Activated CD8-positive, alpha-beta T cell treated with anti-CD3 and anti-CD28 coated beads, Interleukin-2, amount 10 ng/mL, durations not matched to agents 7 days and 5 days (primary cell): Measurements from ENCODE around the gene TMEM186. TPM values are rescaled to one million over a fixed set of nuclear protein-coding genes. Genes with fewer than 3 reads are reported as not detected.

ENCODE experiments used
- ATAC-seq: fragments of 150-1000 bp; cut with Tn5 transposase; one replicate; pipeline ENCODE4 v1.10.0; 2021; ENCODE audit warnings: moderate library complexity
- CTCF ChIA-PET: fragments of 350-600 bp; sonication (Branson Sonifier 250); formaldehyde crosslinking; loops from one replicate; lab custom pipeline; 2021; ENCODE audit warnings: antibody characterized with exemption; lab: Charles Lee
- POLR2A ChIA-PET: fragments of 350-600 bp; sonication (Branson Sonifier 250); formaldehyde crosslinking; loops from one replicate; lab custom pipeline; 2021; ENCODE audit warnings: antibody characterized with exemption; lab: Charles Lee
- DNase-seq: peaks from one replicate; pipeline ENCODE4 v3.0.0-alpha.2; 2020
- H3K27ac Mint-ChIP-seq: one replicate; pipeline ENCODE4 v1.8.0; 2021; ENCODE audit warnings: mild to moderate bottlenecking, mixed read lengths
- H3K27me3 Mint-ChIP-seq: one replicate; pipeline ENCODE4 v1.8.0; 2021; ENCODE audit warnings: low read depth, mixed read lengths
- H3K36me3 Mint-ChIP-seq: one replicate; pipeline ENCODE4 v1.8.0; 2021; ENCODE audit warnings: low read depth, mixed read lengths
- H3K4me1 Mint-ChIP-seq: one replicate; pipeline ENCODE4 v1.8.0; 2021; ENCODE audit warnings: low read depth, mixed read lengths
- H3K4me3 Mint-ChIP-seq: one replicate; pipeline ENCODE4 v1.8.0; 2021; ENCODE audit warnings: mild to moderate bottlenecking, mixed read lengths
- H3K9me3 Mint-ChIP-seq: one replicate; pipeline ENCODE4 v1.8.0; 2022; ENCODE audit warnings: mixed read lengths; ENCODE audit not compliant: insufficient read depth
- total RNA-seq, 2 experiments: library from RNA; stranded (reverse); gene quantifications; one replicate each; pipeline ENCODE4 v1.2.3, GENCODE V29; 2021

TMEM186 gene
- total RNA-seq, 2 experiments from 2014 or later, result 11.0 to 11.1 TPM

DNA sequence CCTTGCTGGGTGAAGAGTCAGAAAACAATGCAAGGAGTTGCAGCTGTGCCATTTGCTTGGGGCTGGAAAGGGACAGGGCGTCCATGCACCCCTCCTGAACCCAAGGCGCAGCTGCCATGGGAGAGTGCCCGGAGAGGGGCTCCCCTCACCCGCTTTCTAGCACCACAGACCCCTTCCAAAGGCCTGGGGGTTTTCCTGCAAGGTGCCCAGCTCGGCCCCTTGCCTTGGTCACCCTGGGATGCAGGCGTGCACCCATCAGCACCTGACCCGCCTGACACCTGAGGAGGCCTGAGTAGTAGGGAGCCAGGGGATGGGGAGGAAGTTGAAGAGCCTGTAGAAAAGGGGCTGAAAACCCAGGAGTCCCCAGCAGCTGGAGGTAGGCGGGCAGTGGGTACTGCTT lies 30.3 kb downstream of the TMEM186 start:
- POLR2A ChIA-PET, result no interaction called here
- no peak overlapping the region for H3K27ac Mint-ChIP-seq

GRCh38 chr16:8764525-8765250 lies 32.8 kb downstream of the TMEM186 start:
- DNase-seq, result no peak
- no peak for ATAC-seq
- no peaks in the 10 kb centered on the region for H3K9me3 Mint-ChIP-seq
- ChIA-PET CTCF (no interaction called here), POLR2A (no interaction called here)
- no peaks in the 10 kb centered on the region for H3K36me3 Mint-ChIP-seq
- no peaks in the 10 kb centered on the region for H3K4me1 Mint-ChIP-seq
- H3K27ac Mint-ChIP-seq, result no peak overlapping the region
- H3K27me3 Mint-ChIP-seq, result no peaks in the 10 kb centered on the region
- H3K4me3 Mint-ChIP-seq, result no peak overlapping the region

More for the DNA sequence above, 30.3 kb downstream of the TMEM186 start:
- H3K9me3 Mint-ChIP-seq, result no peaks in the 10 kb centered on the region
- no peaks in the 10 kb centered on the region for H3K4me1 Mint-ChIP-seq
- CTCF ChIA-PET, result no interaction called here
- no peaks in the 10 kb centered on the region for H3K27me3 Mint-ChIP-seq
- ATAC-seq, result no peak
- no peaks in the 10 kb centered on the region for H3K36me3 Mint-ChIP-seq
- DNase-seq, result no peak
- no peak overlapping the region for H3K4me3 Mint-ChIP-seq

GRCh38 chr16:8763899-8764298 lies 33.5 kb downstream of the TMEM186 start:
- no peak overlapping the region for H3K4me3 Mint-ChIP-seq

GRCh38 chr16:8763083-8763482 lies 34.4 kb downstream of the TMEM186 start:
- Mint-ChIP-seq H3K27me3 (no peaks in the 10 kb centered on the region), H3K36me3 (no peaks in the 10 kb centered on the region), H3K4me1 (no peaks in the 10 kb centered on the region), H3K4me3 (no peak overlapping the region), H3K27ac (no peak overlapping the region), H3K9me3 (no peaks in the 10 kb centered on the region)
- ChIA-PET CTCF (no interaction called here), POLR2A (no interaction called here)
- no peak for DNase-seq
- ATAC-seq, result no peak

More at GRCh38 chr16:8763899-8764298, 33.5 kb downstream of the TMEM186 start:
- ATAC-seq, result no peak
- H3K27me3 Mint-ChIP-seq, result no peaks in the 10 kb centered on the region
- CTCF ChIA-PET, result no interaction called here
- no peaks in the 10 kb centered on the region for H3K9me3 Mint-ChIP-seq
- no peak for DNase-seq
- H3K36me3 Mint-ChIP-seq, result no peaks in the 10 kb centered on the region
- no peaks in the 10 kb centered on the region for H3K4me1 Mint-ChIP-seq
- POLR2A ChIA-PET, result no interaction called here
- no peak overlapping the region for H3K27ac Mint-ChIP-seq

DNA sequence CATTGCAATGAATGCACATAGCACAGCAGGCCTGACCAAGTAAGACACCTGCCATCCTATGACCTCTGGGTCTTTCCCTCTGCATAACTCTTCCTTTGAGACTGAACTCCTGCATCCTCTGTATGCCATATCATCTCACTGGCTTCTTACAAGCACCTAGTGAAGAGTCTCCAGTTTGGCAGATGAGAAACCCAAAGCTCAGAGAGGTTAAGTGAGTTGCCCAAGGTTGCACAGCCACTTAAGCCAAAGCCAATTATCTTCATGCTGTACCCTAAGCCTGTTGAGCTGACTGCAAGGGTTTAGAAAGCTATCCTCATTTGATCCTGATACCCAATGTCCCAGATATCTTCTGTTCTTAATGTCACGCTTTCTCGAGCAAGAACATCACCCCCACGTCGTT lies 35.2 kb downstream of the TMEM186 start:
- no peaks in the 10 kb centered on the region for H3K36me3 Mint-ChIP-seq
- H3K27ac Mint-ChIP-seq, result no peak overlapping the region
- H3K9me3 Mint-ChIP-seq, result no peaks in the 10 kb centered on the region
- H3K27me3 Mint-ChIP-seq, result no peaks in the 10 kb centered on the region
- H3K4me1 Mint-ChIP-seq, result no peaks in the 10 kb centered on the region
- DNase-seq (no peak), ATAC-seq (no peak)
- no peak overlapping the region for H3K4me3 Mint-ChIP-seq
- POLR2A ChIA-PET, result no interaction called here
- CTCF ChIA-PET, result no interaction called here

DNA sequence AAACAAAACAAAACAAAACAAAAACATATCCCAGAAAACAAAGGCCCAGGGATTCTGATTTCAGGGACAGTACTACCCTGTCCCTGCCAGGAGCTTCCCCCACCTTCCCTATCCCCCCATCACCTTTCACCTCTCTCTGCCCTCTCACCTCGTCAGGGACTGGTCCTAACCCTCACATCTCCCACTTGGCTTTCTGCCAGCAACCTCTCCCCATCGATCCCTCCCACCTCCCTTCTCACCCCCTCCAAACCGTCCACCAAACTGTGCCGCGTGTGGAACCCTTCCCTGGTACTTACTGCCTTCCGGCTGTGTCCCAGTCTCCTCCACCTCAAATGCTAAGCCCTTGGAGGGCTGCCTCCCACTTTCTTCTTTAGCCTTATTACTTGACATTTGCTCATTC lies 36.4 kb downstream of the TMEM186 start:
- H3K9me3 Mint-ChIP-seq, result no peaks in the 10 kb centered on the region
- CTCF ChIA-PET, result no interaction called here
- no peak for ATAC-seq
- POLR2A ChIA-PET, result no interaction called here
- no peaks in the 10 kb centered on the region for H3K4me1 Mint-ChIP-seq
- no peak overlapping the region for H3K4me3 Mint-ChIP-seq
- H3K36me3 Mint-ChIP-seq, result no peaks in the 10 kb centered on the region
- no peak overlapping the region for H3K27ac Mint-ChIP-seq
- no peak for DNase-seq
- H3K27me3 Mint-ChIP-seq, result no peaks in the 10 kb centered on the region

DNA sequence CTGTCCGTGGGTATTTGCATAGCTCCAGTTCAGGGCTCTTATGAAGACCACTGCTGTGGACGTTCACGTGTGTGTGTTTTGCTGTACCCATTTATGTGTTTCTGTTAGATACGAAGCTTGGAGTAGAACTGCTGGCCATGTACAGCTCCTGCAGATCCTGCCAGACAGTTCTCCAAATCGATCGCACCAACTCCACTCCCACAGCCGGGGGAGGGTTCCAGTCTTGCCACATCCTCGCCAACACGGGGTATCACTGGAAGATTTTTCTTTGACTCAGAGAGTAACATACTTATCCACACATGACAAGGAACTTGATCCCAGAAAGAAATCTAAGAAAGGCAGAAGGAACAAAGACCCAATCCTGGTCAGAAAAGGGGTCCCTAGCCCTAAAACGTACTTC lies 37.4 kb downstream of the TMEM186 start:
- POLR2A ChIA-PET, result no interaction called here
- CTCF ChIA-PET, result no interaction called here
- no peak overlapping the region for H3K27ac Mint-ChIP-seq
- no peak overlapping the region for H3K4me3 Mint-ChIP-seq
- ATAC-seq, result no peak
- H3K27me3 Mint-ChIP-seq, result no peaks in the 10 kb centered on the region
- H3K9me3 Mint-ChIP-seq, result no peaks in the 10 kb centered on the region
- H3K4me1 Mint-ChIP-seq, result no peaks in the 10 kb centered on the region
- DNase-seq, result no peak
- H3K36me3 Mint-ChIP-seq, result no peaks in the 10 kb centered on the region

DNA sequence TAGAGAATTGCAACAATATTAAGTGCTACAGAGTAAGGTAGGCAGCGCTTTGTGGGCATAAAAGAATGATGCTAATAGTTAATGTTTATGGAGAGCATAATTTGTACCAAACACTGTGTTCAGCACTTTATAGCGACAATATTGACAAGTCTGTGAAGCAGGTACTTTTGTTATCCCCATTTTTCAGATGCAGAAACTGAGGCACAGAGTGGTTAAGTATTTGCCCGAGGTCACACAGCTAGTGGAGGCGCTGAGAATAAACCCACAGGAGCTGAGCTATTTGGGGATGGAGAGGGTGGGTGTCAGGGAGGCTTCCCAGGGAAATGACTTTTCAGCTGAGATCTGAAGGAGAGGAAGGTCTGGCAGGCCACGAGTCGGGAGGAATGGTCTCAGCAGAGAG lies 39.4 kb downstream of the TMEM186 start:
- Mint-ChIP-seq H3K36me3 (no peaks in the 10 kb centered on the region), H3K27me3 (no peaks in the 10 kb centered on the region), H3K4me3 (no peak overlapping the region), H3K4me1 (no peaks in the 10 kb centered on the region), H3K27ac (no peak overlapping the region), H3K9me3 (no peaks in the 10 kb centered on the region)
- ATAC-seq (no peak), DNase-seq (no peak)
- POLR2A ChIA-PET, result no interaction called here
- CTCF ChIA-PET, result no interaction called here

DNA sequence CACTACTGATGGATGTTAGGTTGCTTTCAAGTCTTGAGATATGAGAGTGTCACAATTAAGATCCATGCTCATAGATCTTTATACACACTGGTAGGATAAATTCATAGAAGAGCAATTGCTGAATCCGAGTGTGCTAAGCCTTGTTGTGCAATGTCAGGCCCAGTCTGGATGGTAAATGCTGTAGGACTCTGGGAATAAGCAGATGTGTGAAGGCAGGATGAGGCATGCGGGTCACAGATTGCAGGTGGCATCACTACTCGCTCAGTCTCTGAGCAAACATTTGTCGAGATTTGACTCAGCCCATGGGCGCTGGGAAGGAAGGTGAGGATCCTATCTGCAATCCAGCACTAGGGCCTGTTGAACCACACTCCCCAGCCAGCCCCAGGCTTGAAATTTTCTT lies 40.7 kb downstream of the TMEM186 start:
- no peak overlapping the region for H3K27ac Mint-ChIP-seq
- ChIA-PET POLR2A (no interaction called here), CTCF (no interaction called here)
- no peak for DNase-seq
- no peaks in the 10 kb centered on the region for H3K36me3 Mint-ChIP-seq
- H3K4me1 Mint-ChIP-seq, result no peaks in the 10 kb centered on the region
- no peak for ATAC-seq
- no peaks in the 10 kb centered on the region for H3K27me3 Mint-ChIP-seq
- H3K4me3 Mint-ChIP-seq, result no peak overlapping the region
- H3K9me3 Mint-ChIP-seq, result no peaks in the 10 kb centered on the region

DNA sequence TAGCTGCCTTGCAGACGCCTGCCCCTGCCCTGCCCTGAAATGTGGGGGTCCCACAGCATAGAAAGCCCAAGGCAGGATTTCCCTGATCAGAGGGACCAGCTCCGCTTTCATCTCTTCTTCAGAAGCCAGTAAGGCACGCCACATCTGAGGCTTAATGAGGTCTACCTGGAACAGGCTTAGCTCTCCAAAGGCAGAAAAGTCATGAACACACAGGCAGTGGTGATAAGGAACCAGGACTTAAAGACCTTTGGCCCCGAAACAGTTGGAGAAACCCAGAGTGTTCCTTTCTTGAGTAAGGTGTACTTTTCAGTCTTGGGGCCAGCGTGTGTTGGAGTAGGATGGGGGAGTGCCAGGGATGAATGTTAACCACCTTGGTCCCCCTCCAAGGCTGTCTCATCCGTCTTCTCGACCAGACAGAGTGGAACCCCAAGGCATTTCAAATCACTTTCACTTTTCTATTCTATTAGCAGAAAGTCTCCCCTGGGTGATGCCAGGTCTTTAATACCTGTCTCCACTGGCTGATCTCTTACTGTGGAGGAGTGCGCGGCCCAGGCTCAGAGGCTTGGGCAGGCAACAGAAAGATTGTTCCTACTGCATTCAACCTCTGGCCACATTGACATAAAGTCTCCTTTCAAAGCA lies 43.9 kb downstream of the TMEM186 start:
- no peak for DNase-seq

GRCh38 chr16:8752706-8753105 lies 44.7 kb downstream of the TMEM186 start:
- ChIA-PET POLR2A (no interaction called here), CTCF (no interaction called here)
- Mint-ChIP-seq H3K4me1 (no peaks in the 10 kb centered on the region), H3K36me3 (no peaks in the 10 kb centered on the region), H3K9me3 (no peaks in the 10 kb centered on the region), H3K27me3 (no peaks in the 10 kb centered on the region), H3K4me3 (no peak overlapping the region), H3K27ac (no peak overlapping the region)
- no peak for ATAC-seq
- no peak for DNase-seq

More for the DNA sequence above, 43.9 kb downstream of the TMEM186 start:
- no peak overlapping the region for H3K4me3 Mint-ChIP-seq
- ATAC-seq, result no peak
- no peaks in the 10 kb centered on the region for H3K27me3 Mint-ChIP-seq
- CTCF ChIA-PET, result interaction anchor here (1.9 kb wide), 1 partner anchor 126 kb away, joined by 4 read pairs; no protein-coding TSS in a partner anchor
- H3K27ac Mint-ChIP-seq, result no peak overlapping the region
- no peaks in the 10 kb centered on the region for H3K36me3 Mint-ChIP-seq
- POLR2A ChIA-PET, result no interaction called here
- H3K4me1 Mint-ChIP-seq, result no peaks in the 10 kb centered on the region
- H3K9me3 Mint-ChIP-seq, result no peaks in the 10 kb centered on the region

DNA sequence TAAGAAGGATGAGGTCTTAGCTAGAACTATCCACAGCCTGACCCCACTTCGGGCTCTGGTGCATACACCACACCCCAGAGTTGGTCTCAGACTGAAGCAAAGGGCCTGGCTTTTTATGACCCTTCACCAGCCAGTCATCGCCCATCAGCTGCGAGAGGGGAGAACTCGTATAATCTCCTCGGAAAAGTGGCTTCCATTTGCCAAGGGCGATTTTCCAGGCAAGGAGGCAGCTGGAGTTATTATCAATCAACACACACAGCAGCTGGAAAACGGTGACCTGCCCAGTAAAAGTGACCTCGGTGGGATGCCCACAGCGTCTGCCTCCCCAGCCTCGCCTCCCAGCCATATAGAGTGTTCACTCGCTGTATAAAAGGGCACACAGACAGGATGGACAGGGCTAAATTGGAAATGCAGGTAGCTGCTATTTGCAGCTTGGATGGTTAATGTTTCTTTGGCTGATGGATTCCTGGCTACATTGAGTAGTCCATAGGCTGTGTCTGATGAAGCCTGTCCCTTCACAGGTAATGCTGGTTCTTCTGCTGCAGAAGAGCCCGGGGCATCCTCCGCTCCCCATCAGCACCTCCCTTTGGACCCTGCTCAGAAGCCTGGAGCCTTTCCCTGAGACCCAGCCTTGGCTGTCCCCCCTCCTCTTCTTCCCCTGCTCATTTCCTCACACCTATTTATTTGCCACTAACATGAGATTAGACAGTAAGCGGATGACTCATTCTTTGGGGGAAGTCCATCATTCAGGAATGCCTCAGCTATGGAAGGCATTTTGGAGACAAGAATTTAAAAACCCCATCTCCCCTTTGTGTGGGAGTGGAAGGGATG lies 45.7 kb downstream of the TMEM186 start:
- DNase-seq (no peak), ATAC-seq (no peak)
- Mint-ChIP-seq H3K4me3 (no peak overlapping the region), H3K4me1 (no peaks in the 10 kb centered on the region), H3K27me3 (no peaks in the 10 kb centered on the region), H3K9me3 (no peaks in the 10 kb centered on the region), H3K27ac (no peak overlapping the region), H3K36me3 (no peaks in the 10 kb centered on the region)
- CTCF ChIA-PET, result no interaction called here
- POLR2A ChIA-PET, result no interaction called here
